ENCODE results near the gene SIT1. TPM values are rescaled to one million over a fixed set of nuclear protein-coding genes. Genes with fewer than 3 reads are reported as not detected.
"Not testable (repeated sequence)": the region's sequence is repeated elsewhere in the genome, so short reads cannot be mapped to it uniquely, and the experiment has no call there.

Gene SIT1
- total RNA-seq, 2 experiments from 2014 or later = 210 to 214 TPM

- Mint-ChIP-seq H3K27me3 (peaks cover 4% of the 10 kb centered on the region), H3K4me3 (peak within 1 kb of the TSS; percentile 93), H3K27ac (peak within 1 kb of the TSS; percentile 94), H3K9me3 (no peaks in the 10 kb centered on the region), H3K36me3 (ENCODE audit: low read depth) (peaks cover 38% of the 10 kb centered on the region), H3K4me1 (peaks cover 62% of the 10 kb centered on the region)
- ChIA-PET CTCF (interaction anchor here (0.6 to 12.1 kb wide), 24 partner anchors 10 to 1011 kb away, joined by 3 to 223 read pairs (median 5); partner anchors contain the start of genes CA9, CD72, CREB3 and GALT), POLR2A (interaction anchor here (0.6 to 11.8 kb wide), 25 partner anchors 8 to 586 kb away, joined by 3 to 257 read pairs (median 5); partner anchors contain the start of genes ARHGEF39, CA9, CD72 and CLTA)
- DNase-seq = peak; percentile 89
Measured at GRCh38 chr9:35657546-35658136, 6.9 kb upstream of the SIT1 start, which contains the start of gene RMRP. Gene RMRP, minus strand, starts transcription at chr9:35658019.

GRCh38 chr9:35656831-35657545 is 6.3 kb upstream of the SIT1 start:
- ChIA-PET CTCF (interaction anchor here (1.3 to 12.1 kb wide), 13 partner anchors 8 to 100 kb away, joined by 4 to 223 read pairs (median 14); partner anchors contain the start of genes ARHGEF39, CD72, CREB3 and GBA2), POLR2A (interaction anchor here (0.6 to 11.8 kb wide), 20 partner anchors 8 to 585 kb away, joined by 3 to 257 read pairs (median 5); partner anchors contain the start of genes ARHGEF39, CA9, CD72 and CLTA)
- peak overlapping the region; percentile 93 for H3K4me3 Mint-ChIP-seq
- peaks cover 33% of the 10 kb centered on the region for H3K36me3 Mint-ChIP-seq (ENCODE audit: low read depth)
- H3K4me1 Mint-ChIP-seq = peaks cover 58% of the 10 kb centered on the region
- no peaks in the 10 kb centered on the region for H3K9me3 Mint-ChIP-seq
- no peak for DNase-seq
- peaks cover 4% of the 10 kb centered on the region for H3K27me3 Mint-ChIP-seq
- H3K27ac Mint-ChIP-seq = peak overlapping the region; percentile 94

- H3K27ac Mint-ChIP-seq = no peak overlapping the region
- H3K4me3 Mint-ChIP-seq = no peak overlapping the region
- no peaks in the 10 kb centered on the region for H3K9me3 Mint-ChIP-seq
- no peak for DNase-seq
- H3K36me3 Mint-ChIP-seq (ENCODE audit: low read depth) = peaks cover 29% of the 10 kb centered on the region
- H3K27me3 Mint-ChIP-seq = peaks cover 4% of the 10 kb centered on the region
- H3K4me1 Mint-ChIP-seq = peaks cover 59% of the 10 kb centered on the region
- ChIA-PET CTCF (interaction anchor here (1.5 to 12.1 kb wide), 8 partner anchors 8 to 92 kb away, joined by 4 to 223 read pairs (median 31); partner anchors contain the start of genes ARHGEF39, CD72, CREB3 and GBA2), POLR2A (interaction anchor here (1.1 to 11.8 kb wide), 9 partner anchors 8 to 534 kb away, joined by 3 to 257 read pairs (median 3); partner anchors contain the start of genes ARHGEF39, CD72, CLTA and CREB3)
Measured at GRCh38 chr9:35656348-35656747, 5.6 kb upstream of the SIT1 start.

- Mint-ChIP-seq H3K27me3 (peaks cover 4% of the 10 kb centered on the region), H3K4me3 (no peak overlapping the region), H3K4me1 (peaks cover 51% of the 10 kb centered on the region), H3K36me3 (ENCODE audit: low read depth) (peaks cover 23% of the 10 kb centered on the region), H3K9me3 (no peaks in the 10 kb centered on the region), H3K27ac (no peak overlapping the region)
- ChIA-PET POLR2A (no interaction called here), CTCF (interaction anchor here (1.0 to 1.2 kb wide), 2 partner anchors 36 to 43 kb away, joined by 3 to 6 read pairs; no protein-coding TSS in a partner anchor)
- DNase-seq = no peak
Measured at GRCh38 chr9:35653611-35654010, 2.9 kb upstream of the SIT1 start.

- no peak overlapping the region for H3K27ac Mint-ChIP-seq
- peaks cover 2% of the 10 kb centered on the region for H3K27me3 Mint-ChIP-seq
- H3K4me3 Mint-ChIP-seq = no peak overlapping the region
- peaks cover 29% of the 10 kb centered on the region for H3K36me3 Mint-ChIP-seq (ENCODE audit: low read depth)
- no peaks in the 10 kb centered on the region for H3K9me3 Mint-ChIP-seq
- ChIA-PET CTCF (no interaction called here), POLR2A (interaction anchor here (7.3 to 8.7 kb wide), 2 partner anchors 8 to 77 kb away, joined by 85 to 257 read pairs; partner anchors contain the start of genes ARHGEF39, CCDC107, CREB3 and RMRP)
- H3K4me1 Mint-ChIP-seq = peaks cover 57% of the 10 kb centered on the region
- DNase-seq = no peak
Measured at GRCh38 chr9:35652829-35653209, 2.1 kb upstream of the SIT1 start.

GRCh38 chr9:35651956-35652828 is 1.5 kb upstream of the SIT1 start:
- CTCF ChIA-PET = no interaction called here
- POLR2A ChIA-PET = interaction anchor here (0.6 to 8.7 kb wide), 5 partner anchors 9 to 307 kb away, joined by 3 to 257 read pairs (median 85); partner anchors contain the start of genes ARHGEF39, CCDC107, CD72 and CREB3
- H3K27me3 Mint-ChIP-seq = no peaks in the 10 kb centered on the region
- H3K9me3 Mint-ChIP-seq = no peaks in the 10 kb centered on the region
- peaks cover 31% of the 10 kb centered on the region for H3K36me3 Mint-ChIP-seq (ENCODE audit: low read depth)
- peaks cover 57% of the 10 kb centered on the region for H3K4me1 Mint-ChIP-seq
- no peak for DNase-seq
- peak overlapping the region; percentile 59 for H3K27ac Mint-ChIP-seq
- peak overlapping the region; percentile 88 for H3K4me3 Mint-ChIP-seq

GRCh38 chr9:35649431-35650340 is 1.0 kb downstream of the SIT1 start:
- DNase-seq = peak; percentile 62
- H3K36me3 Mint-ChIP-seq (ENCODE audit: low read depth) = peaks cover 32% of the 10 kb centered on the region
- H3K4me3 Mint-ChIP-seq = peak overlapping the region; percentile 88
- ChIA-PET POLR2A (interaction anchor here (1.0 to 8.7 kb wide), 13 partner anchors 10 to 541 kb away, joined by 3 to 257 read pairs (median 9); partner anchors contain the start of genes ARHGEF39, CCDC107, CD72 and CLTA), CTCF (interaction anchor here (1.2 to 7.4 kb wide), 5 partner anchors 11 to 80 kb away, joined by 3 to 223 read pairs (median 50); partner anchors contain the start of genes ARHGEF39, CCDC107, CREB3 and RMRP)
- peaks cover 53% of the 10 kb centered on the region for H3K4me1 Mint-ChIP-seq
- no peaks in the 10 kb centered on the region for H3K9me3 Mint-ChIP-seq
- H3K27ac Mint-ChIP-seq = peak overlapping the region; percentile 92
- H3K27me3 Mint-ChIP-seq = no peaks in the 10 kb centered on the region

- ChIA-PET CTCF (interaction anchor here (0.5 to 7.4 kb wide), 25 partner anchors 11 to 1313 kb away, joined by 3 to 223 read pairs (median 6); partner anchors contain the start of genes ARHGEF39, CCDC107, CREB3 and GBA2), POLR2A (interaction anchor here (0.6 to 8.7 kb wide), 20 partner anchors 8 to 575 kb away, joined by 3 to 257 read pairs (median 8); partner anchors contain the start of genes ARHGEF39, CCDC107, CD72 and CREB3)
- H3K27me3 Mint-ChIP-seq = no peaks in the 10 kb centered on the region
- peak; percentile 93 for DNase-seq
- H3K9me3 Mint-ChIP-seq = no peaks in the 10 kb centered on the region
- peak overlapping the region; percentile 88 for H3K4me3 Mint-ChIP-seq
- peaks cover 51% of the 10 kb centered on the region for H3K36me3 Mint-ChIP-seq (ENCODE audit: low read depth)
- peak overlapping the region; percentile 92 for H3K27ac Mint-ChIP-seq
- H3K4me1 Mint-ChIP-seq = peaks cover 51% of the 10 kb centered on the region
Measured at GRCh38 chr9:35646533-35647265, 4.0 kb downstream of the SIT1 start.

GRCh38 chr9:35646153-35646532 is 4.6 kb downstream of the SIT1 start:
- Mint-ChIP-seq H3K27me3 (no peaks in the 10 kb centered on the region), H3K27ac (peak overlapping the region; percentile 92), H3K36me3 (ENCODE audit: low read depth) (peaks cover 57% of the 10 kb centered on the region), H3K9me3 (no peaks in the 10 kb centered on the region), H3K4me3 (peak overlapping the region; percentile 88), H3K4me1 (peaks cover 49% of the 10 kb centered on the region)
- POLR2A ChIA-PET = interaction anchor here (0.6 to 8.7 kb wide), 14 partner anchors 15 to 567 kb away, joined by 3 to 257 read pairs (median 12); partner anchors contain the start of genes ARHGEF39, CCDC107, CD72 and CREB3
- CTCF ChIA-PET = interaction anchor here (1.3 to 7.4 kb wide), 16 partner anchors 11 to 166 kb away, joined by 4 to 223 read pairs (median 11); partner anchors contain the start of genes ARHGEF39, CCDC107, CREB3 and GBA2
- no peak for DNase-seq

- not testable (repeated sequence) for H3K9me3 Mint-ChIP-seq, DNase-seq, H3K27me3 Mint-ChIP-seq
- H3K4me1 Mint-ChIP-seq = peaks cover 45% of the 10 kb centered on the region
- H3K4me3 Mint-ChIP-seq = peak overlapping the region; percentile 88
- peak overlapping the region; percentile 92 for H3K27ac Mint-ChIP-seq
- POLR2A ChIA-PET = interaction anchor here (0.6 to 8.7 kb wide), 10 partner anchors 15 to 567 kb away, joined by 4 to 257 read pairs (median 16); partner anchors contain the start of genes ARHGEF39, CCDC107, CD72 and CREB3
- CTCF ChIA-PET = interaction anchor here (1.3 to 7.4 kb wide), 13 partner anchors 11 to 166 kb away, joined by 4 to 223 read pairs (median 21); partner anchors contain the start of genes ARHGEF39, CCDC107, CREB3 and GBA2
- H3K36me3 Mint-ChIP-seq (ENCODE audit: low read depth) = peaks cover 61% of the 10 kb centered on the region
Measured at GRCh38 chr9:35645736-35646135, 5.0 kb downstream of the SIT1 start.
